Stimulated activated CD4-positive, alpha-beta T cell treated with anti-CD3 and anti-CD28 coated beads, TNF-alpha, amount 100 ng/mL, for 48 hours (primary cell): ENCODE measurements around the gene COL17A1.

Experiments used
- DNase-seq, 3 donors: peaks; one replicate each; pipeline ENCODE4 v3.0.0-alpha.2; 2020; ENCODE audit warnings: low read depth in 3 of 3

COL17A1 gene

GRCh38 chr10:104053201-104053600 lies 32.5 kb downstream of the COL17A1 start:
- no peak for DNase-seq

GRCh38 chr10:104052431-104052830 lies 33.2 kb downstream of the COL17A1 start:
- no peak for DNase-seq

GRCh38 chr10:104049504-104050250 lies 36.0 kb downstream of the COL17A1 start:
- DNase-seq, result no peak

GRCh38 chr10:104046651-104047050 lies 39.0 kb downstream of the COL17A1 start:
- DNase-seq, result no peak

GRCh38 chr10:104045151-104046089 lies 40.3 kb downstream of the COL17A1 start:
- DNase-seq, result peak in 1 of 3 donors; percentile 7

- DNase-seq, result no peak
Measured at GRCh38 chr10:104043854-104044253, 41.8 kb downstream of the COL17A1 start.

- DNase-seq, result no peak
Measured at GRCh38 chr10:104043185-104043830, 42.4 kb downstream of the COL17A1 start.

- DNase-seq, result no peak
Measured at GRCh38 chr10:104041891-104042535, 43.7 kb downstream of the COL17A1 start.

- no peak for DNase-seq
Measured at GRCh38 chr10:104040862-104041789, 44.6 kb downstream of the COL17A1 start.

GRCh38 chr10:104040382-104040781 lies 45.3 kb downstream of the COL17A1 start:
- no peak for DNase-seq

GRCh38 chr10:104038958-104039752 lies 46.5 kb downstream of the COL17A1 start:
- no peak for DNase-seq

- DNase-seq, result no peak
Measured at GRCh38 chr10:104038537-104038936, 47.1 kb downstream of the COL17A1 start.

- DNase-seq, result no peak
Measured at GRCh38 chr10:104037261-104037951, 48.3 kb downstream of the COL17A1 start.

GRCh38 chr10:104036518-104037260 lies 49.0 kb downstream of the COL17A1 start:
- DNase-seq, result no peak

- DNase-seq, result no peak
Measured at GRCh38 chr10:104036069-104036384, 49.7 kb downstream of the COL17A1 start.

GRCh38 chr10:104035194-104036068 lies 50.2 kb downstream of the COL17A1 start:
- no peak for DNase-seq

- DNase-seq, result no peak
Measured at GRCh38 chr10:104034401-104035193, 51.1 kb downstream of the COL17A1 start.
